ENCODE measurements around the gene ZNF83. TPM values are rescaled to one million over a fixed set of nuclear protein-coding genes. Genes with fewer than 3 reads are reported as not detected.

ZNF83 gene
- total RNA-seq, 1 experiment from 2014 or later: 34.1 TPM

DNA sequence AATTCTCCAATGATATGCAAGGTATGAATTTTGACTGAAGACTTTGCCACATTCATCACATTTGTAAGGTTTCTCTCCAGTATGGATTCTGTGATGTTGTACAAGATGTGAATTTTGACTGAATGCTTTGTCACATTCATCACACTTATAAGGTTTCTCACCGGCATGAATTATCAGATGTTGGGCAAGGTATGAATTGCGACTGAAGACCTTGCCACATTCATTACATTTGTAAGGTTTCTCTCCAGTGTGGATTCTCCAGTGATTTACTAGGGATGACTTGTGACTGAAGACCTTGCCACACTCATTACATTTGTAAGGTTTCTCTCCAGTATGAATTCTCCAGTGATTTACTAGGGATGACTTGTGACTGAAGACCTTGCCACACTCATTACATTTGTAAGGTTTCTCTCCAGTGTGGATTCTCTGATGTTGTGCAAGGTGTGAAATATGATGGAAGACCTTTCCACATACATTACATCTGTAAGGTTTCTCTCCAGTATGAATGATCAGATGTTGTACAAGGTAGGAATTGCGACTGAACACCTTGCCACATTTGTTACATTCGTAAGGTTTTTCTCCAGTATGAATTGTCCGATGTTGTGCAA, 24.8 kb downstream of the ZNF83 start:
- Mint-ChIP-seq H3K9me3 (peaks cover 35% of the 10 kb centered on the region), H3K27me3 (ENCODE audit: low read depth) (no peaks in the 10 kb centered on the region), H3K36me3 (peaks cover 69% of the 10 kb centered on the region), H3K27ac (no peak overlapping the region), H3K4me3 (no peak overlapping the region), H3K4me1 (peaks cover 5% of the 10 kb centered on the region; the same call in 1 of the 2 replicates)
- DNase-seq (ENCODE audit: low spot score) (no peak), ATAC-seq (no peak)
- ChIA-PET POLR2A (no interaction called here), CTCF (no interaction called here)
- TF ChIP-seq, protein P1, sequence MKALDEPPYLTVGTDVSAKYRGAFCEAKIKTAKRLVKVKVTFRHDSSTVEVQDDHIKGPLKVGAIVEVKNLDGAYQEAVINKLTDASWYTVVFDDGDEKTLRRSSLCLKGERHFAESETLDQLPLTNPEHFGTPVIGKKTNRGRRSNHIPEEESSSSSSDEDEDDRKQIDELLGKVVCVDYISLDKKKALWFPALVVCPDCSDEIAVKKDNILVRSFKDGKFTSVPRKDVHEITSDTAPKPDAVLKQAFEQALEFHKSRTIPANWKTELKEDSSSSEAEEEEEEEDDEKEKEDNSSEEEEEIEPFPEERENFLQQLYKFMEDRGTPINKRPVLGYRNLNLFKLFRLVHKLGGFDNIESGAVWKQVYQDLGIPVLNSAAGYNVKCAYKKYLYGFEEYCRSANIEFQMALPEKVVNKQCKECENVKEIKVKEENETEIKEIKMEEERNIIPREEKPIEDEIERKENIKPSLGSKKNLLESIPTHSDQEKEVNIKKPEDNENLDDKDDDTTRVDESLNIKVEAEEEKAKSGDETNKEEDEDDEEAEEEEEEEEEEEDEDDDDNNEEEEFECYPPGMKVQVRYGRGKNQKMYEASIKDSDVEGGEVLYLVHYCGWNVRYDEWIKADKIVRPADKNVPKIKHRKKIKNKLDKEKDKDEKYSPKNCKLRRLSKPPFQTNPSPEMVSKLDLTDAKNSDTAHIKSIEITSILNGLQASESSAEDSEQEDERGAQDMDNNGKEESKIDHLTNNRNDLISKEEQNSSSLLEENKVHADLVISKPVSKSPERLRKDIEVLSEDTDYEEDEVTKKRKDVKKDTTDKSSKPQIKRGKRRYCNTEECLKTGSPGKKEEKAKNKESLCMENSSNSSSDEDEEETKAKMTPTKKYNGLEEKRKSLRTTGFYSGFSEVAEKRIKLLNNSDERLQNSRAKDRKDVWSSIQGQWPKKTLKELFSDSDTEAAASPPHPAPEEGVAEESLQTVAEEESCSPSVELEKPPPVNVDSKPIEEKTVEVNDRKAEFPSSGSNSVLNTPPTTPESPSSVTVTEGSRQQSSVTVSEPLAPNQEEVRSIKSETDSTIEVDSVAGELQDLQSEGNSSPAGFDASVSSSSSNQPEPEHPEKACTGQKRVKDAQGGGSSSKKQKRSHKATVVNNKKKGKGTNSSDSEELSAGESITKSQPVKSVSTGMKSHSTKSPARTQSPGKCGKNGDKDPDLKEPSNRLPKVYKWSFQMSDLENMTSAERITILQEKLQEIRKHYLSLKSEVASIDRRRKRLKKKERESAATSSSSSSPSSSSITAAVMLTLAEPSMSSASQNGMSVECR (CRISPR knock-in tag; IDR thresholded peaks at IDR 0.05; ENCODE audit: borderline replicate concordance): no peak
- TF ChIP-seq NFE2L1 (CRISPR knock-in tag; IDR thresholded peaks at IDR 0.05): no peak
- TF ChIP-seq, protein P2, sequence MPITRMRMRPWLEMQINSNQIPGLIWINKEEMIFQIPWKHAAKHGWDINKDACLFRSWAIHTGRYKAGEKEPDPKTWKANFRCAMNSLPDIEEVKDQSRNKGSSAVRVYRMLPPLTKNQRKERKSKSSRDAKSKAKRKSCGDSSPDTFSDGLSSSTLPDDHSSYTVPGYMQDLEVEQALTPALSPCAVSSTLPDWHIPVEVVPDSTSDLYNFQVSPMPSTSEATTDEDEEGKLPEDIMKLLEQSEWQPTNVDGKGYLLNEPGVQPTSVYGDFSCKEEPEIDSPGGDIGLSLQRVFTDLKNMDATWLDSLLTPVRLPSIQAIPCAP (CRISPR knock-in tag; IDR thresholded peaks at IDR 0.05): no peak
- no peak for TF ChIP-seq CBFB (CRISPR knock-in tag; IDR thresholded peaks at IDR 0.05; ENCODE audit: low read depth)
- no peak for TF ChIP-seq SP1 (CRISPR knock-in tag; conservative IDR thresholded peaks at IDR 0.05)
- TF ChIP-seq CREB1 (CRISPR knock-in tag; IDR thresholded peaks at IDR 0.05): no peak
- TF ChIP-seq, protein P3, sequence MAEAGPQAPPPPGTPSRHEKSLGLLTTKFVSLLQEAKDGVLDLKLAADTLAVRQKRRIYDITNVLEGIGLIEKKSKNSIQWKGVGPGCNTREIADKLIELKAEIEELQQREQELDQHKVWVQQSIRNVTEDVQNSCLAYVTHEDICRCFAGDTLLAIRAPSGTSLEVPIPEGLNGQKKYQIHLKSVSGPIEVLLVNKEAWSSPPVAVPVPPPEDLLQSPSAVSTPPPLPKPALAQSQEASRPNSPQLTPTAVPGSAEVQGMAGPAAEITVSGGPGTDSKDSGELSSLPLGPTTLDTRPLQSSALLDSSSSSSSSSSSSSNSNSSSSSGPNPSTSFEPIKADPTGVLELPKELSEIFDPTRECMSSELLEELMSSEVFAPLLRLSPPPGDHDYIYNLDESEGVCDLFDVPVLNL (CRISPR knock-in tag; IDR thresholded peaks at IDR 0.05; ENCODE audit: borderline replicate concordance, low read depth): no peak
- TF ChIP-seq GABPB1 (CRISPR knock-in tag; IDR thresholded peaks at IDR 0.05): no peak

DNA sequence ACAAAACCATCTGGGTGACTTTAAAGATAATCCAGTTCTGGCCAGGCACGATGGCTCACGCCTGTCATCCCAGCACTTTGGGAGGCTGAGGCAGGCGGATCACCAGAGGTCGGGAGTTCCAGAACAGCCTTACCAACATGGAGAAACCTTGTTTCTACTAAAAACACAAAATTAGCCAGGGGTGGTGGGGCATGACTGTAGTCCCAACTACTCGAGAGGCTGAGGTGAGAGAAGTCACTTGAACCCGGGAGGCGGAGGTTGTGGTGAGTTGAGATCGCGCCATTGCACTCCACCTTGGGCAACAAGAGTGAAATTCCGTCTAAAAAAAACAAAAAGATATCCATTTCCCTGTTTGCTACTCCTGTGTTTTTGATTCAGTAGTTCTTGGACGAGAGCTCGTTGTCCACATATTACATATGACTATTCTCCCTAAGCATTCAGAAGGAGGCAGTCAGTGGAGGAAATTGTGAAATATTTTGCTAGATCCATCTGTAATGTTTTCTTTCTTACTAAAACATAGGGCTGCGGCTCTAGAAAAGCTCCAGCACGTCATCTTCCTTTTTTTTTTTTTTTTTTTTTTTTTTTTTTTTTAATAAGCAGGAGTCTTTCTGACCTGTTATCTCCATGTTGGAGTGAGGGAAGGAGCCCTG, 34.5 kb downstream of the ZNF83 start:
- H3K4me3 Mint-ChIP-seq: no peak overlapping the region
- peaks cover 7% of the 10 kb centered on the region for H3K36me3 Mint-ChIP-seq
- DNase-seq (ENCODE audit: low spot score) (no peak), ATAC-seq (no peak)
- CTCF ChIA-PET: interaction anchor here (0.6 to 1.0 kb wide), 3 partner anchors 55 to 111 kb away, joined by 3 to 5 read pairs (median 4); no protein-coding TSS in a partner anchor
- TF ChIP-seq, protein P4, sequence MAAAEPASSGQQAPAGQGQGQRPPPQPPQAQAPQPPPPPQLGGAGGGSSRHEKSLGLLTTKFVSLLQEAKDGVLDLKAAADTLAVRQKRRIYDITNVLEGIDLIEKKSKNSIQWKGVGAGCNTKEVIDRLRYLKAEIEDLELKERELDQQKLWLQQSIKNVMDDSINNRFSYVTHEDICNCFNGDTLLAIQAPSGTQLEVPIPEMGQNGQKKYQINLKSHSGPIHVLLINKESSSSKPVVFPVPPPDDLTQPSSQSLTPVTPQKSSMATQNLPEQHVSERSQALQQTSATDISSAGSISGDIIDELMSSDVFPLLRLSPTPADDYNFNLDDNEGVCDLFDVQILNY (CRISPR knock-in tag; IDR thresholded peaks at IDR 0.05): no peak
- TF ChIP-seq JUN (CRISPR knock-in tag; IDR thresholded peaks at IDR 0.05) (no peak), SMAD3 (CRISPR knock-in tag; IDR thresholded peaks at IDR 0.05; ENCODE audit: borderline replicate concordance) (no peak)
- TF ChIP-seq, protein P5, sequence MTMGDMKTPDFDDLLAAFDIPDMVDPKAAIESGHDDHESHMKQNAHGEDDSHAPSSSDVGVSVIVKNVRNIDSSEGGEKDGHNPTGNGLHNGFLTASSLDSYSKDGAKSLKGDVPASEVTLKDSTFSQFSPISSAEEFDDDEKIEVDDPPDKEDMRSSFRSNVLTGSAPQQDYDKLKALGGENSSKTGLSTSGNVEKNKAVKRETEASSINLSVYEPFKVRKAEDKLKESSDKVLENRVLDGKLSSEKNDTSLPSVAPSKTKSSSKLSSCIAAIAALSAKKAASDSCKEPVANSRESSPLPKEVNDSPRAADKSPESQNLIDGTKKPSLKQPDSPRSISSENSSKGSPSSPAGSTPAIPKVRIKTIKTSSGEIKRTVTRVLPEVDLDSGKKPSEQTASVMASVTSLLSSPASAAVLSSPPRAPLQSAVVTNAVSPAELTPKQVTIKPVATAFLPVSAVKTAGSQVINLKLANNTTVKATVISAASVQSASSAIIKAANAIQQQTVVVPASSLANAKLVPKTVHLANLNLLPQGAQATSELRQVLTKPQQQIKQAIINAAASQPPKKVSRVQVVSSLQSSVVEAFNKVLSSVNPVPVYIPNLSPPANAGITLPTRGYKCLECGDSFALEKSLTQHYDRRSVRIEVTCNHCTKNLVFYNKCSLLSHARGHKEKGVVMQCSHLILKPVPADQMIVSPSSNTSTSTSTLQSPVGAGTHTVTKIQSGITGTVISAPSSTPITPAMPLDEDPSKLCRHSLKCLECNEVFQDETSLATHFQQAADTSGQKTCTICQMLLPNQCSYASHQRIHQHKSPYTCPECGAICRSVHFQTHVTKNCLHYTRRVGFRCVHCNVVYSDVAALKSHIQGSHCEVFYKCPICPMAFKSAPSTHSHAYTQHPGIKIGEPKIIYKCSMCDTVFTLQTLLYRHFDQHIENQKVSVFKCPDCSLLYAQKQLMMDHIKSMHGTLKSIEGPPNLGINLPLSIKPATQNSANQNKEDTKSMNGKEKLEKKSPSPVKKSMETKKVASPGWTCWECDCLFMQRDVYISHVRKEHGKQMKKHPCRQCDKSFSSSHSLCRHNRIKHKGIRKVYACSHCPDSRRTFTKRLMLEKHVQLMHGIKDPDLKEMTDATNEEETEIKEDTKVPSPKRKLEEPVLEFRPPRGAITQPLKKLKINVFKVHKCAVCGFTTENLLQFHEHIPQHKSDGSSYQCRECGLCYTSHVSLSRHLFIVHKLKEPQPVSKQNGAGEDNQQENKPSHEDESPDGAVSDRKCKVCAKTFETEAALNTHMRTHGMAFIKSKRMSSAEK (CRISPR knock-in tag; IDR thresholded peaks at IDR 0.05; ENCODE audit: borderline replicate concordance): no peak
- TF ChIP-seq, protein P6, sequence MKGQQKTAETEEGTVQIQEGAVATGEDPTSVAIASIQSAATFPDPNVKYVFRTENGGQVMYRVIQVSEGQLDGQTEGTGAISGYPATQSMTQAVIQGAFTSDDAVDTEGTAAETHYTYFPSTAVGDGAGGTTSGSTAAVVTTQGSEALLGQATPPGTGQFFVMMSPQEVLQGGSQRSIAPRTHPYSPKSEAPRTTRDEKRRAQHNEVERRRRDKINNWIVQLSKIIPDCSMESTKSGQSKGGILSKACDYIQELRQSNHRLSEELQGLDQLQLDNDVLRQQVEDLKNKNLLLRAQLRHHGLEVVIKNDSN (CRISPR knock-in tag; IDR thresholded peaks at IDR 0.05): no peak
- TF ChIP-seq, protein P7, sequence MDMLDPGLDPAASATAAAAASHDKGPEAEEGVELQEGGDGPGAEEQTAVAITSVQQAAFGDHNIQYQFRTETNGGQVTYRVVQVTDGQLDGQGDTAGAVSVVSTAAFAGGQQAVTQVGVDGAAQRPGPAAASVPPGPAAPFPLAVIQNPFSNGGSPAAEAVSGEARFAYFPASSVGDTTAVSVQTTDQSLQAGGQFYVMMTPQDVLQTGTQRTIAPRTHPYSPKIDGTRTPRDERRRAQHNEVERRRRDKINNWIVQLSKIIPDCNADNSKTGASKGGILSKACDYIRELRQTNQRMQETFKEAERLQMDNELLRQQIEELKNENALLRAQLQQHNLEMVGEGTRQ (CRISPR knock-in tag; IDR thresholded peaks at IDR 0.05): no peak
- H3K27ac Mint-ChIP-seq: no peak overlapping the region
- H3K9me3 Mint-ChIP-seq: no peaks in the 10 kb centered on the region
- H3K27me3 Mint-ChIP-seq (ENCODE audit: low read depth): no peaks in the 10 kb centered on the region; the same call in 1 of the 2 replicates
- peaks cover 37% of the 10 kb centered on the region for H3K4me1 Mint-ChIP-seq
- POLR2A ChIA-PET: interaction anchor here (0.6 kb wide), 1 partner anchor 549 kb away, joined by 4 read pairs; no protein-coding TSS in a partner anchor
